NCI-H2029 treated with DMSO at 0.1 percent for 48 hours (cell line): ENCODE results near the gene C1orf122.
A peak's percentile ranks its signal among the peaks of the same experiment; 100 is the strongest.

ENCODE experiments used
- DNase-seq: peaks from one replicate; lab custom pipeline; 2025; lab: John Stamatoyannopoulos, UW

The C1orf122 gene

DNA sequence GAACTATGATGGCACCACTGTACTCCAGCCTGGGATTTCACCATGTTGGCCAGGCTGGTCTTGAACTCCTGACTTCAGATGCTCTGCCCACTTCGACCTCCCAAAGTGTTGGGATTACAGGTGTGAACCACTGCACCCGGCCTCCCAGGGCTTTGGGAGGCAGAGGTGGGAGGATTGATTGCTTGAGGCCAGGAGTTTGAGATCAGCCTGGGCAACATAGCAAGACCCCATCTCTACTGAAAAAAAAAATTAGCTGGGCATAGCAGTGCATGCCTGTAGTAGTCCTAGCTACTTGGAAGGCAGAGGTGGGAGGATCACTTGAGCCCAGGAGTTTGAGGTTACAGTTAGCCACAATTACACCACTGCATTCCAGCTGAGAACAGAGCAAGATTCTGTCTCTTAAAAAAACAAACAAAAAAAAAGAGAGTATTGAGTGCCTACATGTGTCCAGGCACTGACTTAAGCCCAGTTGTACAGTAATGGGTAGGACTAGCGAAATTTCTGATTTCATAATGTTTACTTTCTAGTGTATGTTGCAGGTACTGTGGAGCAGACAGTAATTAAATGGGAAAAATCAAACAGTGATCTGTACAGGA, 9.7 kb upstream of the C1orf122 start:
- no peak for DNase-seq

DNA sequence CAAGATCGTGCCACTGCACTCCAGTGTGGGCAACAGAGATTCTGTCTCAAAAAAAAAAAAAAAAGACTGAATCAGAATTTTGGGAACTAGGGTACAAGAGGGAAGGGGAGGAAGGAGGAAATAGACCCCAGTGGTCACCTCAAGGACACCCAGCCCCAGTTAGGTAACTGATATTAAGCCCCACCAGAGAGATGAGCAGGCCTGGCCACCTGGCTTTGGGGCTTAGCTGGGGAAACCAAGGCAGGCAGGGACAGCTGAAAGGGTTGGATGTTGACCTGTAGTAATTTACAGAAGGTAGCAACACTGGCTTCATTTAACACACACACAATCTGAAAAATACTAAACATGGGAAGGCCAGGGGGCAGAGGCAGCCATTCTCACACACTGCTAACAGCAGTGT, 5.2 kb upstream of the C1orf122 start:
- no peak for DNase-seq

DNA sequence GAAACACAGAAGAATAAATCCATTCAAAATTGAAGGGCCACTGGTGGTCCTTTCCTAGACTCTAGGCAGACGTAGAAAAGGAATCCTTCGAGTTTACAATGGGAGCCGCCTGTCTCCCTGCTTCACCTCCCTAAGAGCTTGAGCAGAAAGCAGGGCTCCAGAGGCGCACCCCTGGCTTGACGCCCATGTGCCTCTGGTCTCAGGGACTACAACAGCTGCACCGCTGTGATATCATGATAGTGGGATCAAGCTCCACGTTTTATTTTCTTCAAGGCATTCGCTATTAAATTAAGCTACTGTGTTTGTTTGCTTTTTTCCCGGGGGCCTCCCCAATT, 403 bp upstream of the C1orf122 start:
- no peak for DNase-seq

DNA sequence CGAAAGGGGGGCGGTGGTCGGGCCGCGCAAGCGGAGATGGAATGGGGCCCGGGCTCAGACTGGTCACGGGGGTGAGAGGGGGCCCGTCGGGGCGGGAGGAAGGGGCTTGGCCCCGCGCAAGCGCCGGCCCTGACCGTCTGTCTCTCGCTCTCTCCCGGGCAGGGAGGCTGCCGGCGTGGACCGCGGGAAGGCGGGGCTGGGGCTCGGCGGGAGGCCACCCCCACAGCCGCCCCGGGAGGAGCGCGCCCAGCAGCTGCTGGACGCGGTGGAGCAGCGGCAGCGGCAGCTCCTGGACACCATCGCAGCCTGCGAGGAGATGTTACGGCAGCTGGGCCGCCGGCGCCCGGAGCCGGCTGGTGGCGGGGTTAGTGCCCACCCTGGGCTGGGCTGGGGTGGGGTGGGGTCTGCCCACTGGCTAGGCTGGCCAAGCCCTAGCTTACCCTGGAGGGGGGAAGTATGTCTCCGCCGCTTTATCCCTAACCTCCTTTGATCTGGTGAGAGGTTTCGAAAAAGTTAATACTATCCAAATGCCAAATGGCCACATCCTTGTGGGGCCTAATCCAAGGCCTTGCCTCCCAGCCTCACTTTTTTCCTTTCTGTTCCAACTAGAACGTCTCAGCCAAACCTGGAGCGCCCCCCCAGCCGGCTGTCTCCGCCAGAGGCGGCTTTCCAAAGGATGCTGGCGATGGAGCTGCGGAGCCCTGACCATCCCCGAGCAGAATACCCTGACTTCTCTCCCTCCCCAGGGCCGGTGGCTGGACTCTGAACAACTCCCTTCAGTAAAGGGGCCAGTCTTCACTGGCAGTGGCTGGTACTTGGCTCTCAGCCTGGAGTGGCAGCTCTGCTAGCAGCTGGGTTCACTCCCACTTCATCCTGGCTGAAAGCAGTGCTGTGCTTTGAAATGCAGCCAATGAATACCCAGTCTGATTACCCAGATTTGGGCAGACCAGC, 1.1 kb downstream of the C1orf122 start:
- DNase-seq = peak; percentile 95

DNA sequence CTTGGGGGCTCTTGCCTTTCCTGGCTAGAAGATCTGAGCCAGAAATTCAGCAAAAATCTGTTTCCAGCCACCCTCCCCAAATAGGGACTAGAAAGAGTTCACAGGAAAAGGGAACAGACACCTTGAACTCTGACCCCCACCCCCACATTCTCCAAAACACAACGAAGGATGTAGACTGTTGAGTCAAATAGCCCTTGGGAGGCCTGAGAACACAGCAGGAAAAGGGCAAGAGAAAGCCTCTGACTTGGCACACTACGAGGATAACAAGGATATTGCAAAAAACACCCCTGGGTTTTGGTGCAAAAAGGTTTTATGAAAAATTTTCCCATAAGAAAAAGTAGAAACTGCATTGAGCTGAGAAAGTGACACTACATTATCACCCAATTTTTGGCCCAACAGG, 2.4 kb downstream of the C1orf122 start:
- DNase-seq = no peak

DNA sequence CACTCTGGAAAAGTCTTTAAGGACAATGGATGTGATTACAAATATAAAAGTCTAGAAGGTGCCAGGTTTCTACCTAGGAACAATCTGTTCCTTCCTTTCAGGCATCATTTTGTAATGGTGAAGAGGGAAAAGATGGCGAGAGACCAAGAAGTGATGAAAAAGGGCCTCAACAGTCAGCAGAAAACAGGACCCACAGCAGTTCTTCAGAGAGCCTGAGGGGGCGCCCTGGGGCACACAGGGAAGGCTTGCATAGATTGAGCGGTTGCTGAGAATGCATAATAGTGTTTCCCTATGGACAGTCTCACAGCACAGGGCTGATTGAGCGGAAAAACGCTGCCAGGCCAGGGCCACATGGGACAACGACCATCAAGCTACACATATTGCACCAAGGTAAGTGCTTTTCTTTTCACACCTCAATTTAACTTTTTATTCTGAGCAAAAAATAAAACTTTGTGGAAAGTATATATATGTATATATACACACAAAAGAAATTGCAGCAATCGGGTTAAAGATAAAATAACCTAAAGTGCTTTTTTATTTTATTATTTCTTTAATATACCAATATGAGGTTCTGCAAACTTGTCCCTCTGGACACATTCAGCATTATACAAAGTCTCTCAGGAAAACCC, 3.6 kb downstream of the C1orf122 start:
- peak; percentile 91 for DNase-seq

DNA sequence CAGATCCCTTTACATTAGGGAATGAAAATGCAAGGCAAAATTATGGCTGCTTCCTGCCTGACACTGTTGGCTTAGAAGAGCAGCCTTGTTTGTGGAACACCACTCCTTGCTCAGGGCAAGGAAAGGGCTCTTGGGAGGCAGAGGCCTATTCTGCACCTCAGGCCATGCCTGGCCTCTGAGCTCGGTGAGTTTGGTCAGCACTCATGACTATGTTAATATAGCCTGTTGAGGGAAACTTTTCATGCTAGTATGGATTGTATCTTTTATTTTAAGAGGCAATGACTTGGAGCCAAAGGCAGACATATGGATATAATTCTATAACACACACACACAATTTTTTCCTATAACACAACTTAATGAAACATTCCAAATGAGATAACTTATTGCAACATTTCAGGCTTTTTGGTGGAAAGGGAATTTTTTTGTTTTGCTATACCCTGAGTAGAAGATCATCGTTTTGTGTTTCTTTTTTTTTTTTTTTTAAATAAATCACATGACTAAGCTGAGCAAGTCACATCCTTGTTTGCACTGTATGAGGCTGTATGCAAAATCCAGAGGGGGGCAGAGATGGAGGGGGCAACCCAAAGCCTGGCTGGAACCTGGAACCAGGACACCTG, 6.0 kb downstream of the C1orf122 start:
- no peak for DNase-seq

DNA sequence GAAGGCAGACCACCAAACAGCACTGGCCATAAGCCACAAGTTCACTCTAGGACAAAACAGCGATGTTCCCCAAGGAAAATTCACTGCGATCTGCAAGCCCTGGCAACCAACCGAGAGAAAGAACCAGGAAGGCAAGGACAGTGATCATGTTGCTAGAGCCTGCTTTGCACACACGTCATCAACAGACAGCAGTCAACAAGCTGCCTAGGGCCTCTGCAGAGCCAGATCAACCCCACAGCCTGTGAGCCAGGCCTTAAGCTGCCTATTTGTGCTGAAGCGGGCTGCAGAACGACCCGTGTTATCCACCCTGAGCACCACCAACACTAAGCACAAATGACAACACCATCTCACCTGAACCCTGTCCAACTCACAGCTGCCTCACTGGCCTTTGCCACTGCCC, 6.7 kb downstream of the C1orf122 start:
- no peak for DNase-seq

DNA sequence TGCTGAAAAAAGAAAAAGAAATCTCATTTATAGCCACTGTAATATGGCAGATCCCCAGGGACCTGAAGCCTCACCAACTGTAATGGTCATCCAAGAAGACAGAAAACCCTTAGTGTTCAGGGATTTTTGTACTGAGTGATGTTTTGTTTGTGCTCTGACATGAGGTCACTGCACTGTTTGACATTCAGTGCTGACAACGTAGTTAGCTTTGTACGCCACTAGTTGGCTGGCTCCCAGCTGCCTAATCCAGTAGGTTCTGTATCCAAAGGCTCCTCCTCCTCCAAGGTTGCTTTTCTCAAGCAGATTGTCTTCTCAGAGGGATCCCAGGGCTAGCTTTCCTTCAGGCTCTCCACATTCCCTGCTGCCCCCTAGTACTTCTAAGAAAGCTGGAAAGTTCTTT, 9.9 kb downstream of the C1orf122 start:
- peak; percentile 19 for DNase-seq

DNA sequence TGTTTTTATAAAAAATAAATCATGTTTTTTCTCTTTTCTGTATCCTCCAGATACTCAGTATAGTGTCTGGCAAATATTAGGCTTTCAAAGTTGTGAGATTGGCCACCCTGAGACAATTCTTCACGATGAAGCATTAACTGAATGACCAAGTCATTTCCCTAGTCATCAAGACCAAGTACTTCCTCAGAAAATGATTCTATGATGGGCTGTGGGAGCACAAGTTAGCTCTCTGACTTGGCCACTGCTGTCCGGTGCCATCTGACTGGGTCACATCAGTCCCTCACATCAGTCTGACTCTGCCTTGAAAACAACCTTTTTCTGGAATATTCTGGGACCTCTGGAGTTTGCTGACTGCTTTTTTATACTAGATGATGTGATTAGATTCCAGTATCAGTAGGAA, 13.9 kb downstream of the C1orf122 start:
- no peak for DNase-seq

DNA sequence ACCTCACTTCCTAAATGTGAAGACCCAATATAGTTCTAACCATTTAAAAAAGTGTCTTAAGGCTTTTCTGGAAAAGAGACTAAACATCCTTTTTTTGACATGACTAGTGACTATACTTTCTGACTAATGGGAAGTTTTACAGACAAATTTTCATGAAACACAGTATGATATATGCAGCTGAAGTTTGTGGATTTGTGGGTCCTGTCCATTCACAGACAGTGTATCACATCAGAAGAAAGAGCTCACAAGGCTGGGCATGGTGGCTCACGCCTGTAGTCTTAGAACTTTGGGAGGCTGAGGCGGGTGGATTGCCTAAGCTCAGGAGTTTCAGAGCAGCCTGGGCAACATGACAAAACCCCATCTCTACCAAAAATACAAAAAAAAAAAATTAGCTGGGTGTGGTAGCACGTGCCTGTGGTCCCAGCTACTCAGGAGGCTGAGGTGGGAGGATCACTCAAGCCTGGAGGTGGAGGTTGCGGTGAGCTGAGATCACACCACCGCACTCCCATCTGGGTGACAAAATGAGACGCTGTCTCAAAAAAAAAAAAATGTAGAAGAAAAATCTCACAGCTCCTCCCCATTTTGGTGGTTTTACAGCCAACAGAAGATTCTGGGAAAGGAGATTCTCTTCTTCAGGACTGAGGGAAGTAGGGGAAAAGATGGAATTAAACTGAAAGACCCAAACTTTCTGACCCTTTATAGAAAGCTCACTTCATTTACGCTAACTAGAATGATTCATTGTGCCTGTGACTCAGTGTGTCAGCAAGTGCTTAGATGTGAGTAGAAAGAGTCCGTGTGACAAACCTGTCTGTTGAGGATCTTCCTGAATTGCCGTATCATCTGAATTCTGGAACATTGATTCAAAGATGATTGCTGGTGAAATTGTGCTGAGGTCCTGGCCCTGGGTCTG, 15.6 kb downstream of the C1orf122 start:
- no peak for DNase-seq

DNA sequence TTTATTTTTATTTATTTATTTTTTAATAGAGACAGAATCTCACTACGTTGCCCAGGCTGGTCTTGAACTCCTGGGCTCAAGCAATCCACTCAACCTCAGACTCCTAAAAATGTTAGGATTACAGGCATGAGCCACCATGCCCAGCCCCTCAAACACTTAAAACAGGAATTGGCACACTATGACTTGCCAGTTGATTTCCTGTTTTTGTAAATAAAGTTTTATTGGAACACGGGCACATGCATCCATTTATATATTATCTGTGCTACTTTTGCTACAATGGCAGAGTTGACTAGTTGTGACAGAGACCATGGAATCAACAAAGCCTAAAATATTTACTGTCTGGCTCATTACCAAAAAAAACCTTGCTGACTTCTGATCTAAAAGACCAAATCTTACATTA, 16.4 kb downstream of the C1orf122 start:
- DNase-seq = no peak

DNA sequence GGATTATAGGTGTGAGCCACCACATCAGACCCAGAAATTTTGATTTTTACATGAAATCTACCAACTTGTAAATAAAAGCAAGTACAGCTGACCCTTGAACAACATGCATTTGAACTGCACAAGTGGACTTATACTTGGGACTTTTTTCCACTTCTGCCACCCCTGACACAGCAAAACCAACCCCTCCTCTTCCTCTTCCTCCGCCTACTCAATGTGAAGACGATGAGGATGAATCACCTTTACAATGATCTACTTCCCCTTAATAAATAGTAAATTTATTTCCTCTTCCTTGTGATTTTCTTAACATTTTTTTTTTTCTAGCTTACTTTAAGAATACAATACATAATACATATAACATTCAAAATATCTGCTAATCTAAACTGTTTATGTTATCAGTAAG, 17.9 kb downstream of the C1orf122 start:
- no peak for DNase-seq

DNA sequence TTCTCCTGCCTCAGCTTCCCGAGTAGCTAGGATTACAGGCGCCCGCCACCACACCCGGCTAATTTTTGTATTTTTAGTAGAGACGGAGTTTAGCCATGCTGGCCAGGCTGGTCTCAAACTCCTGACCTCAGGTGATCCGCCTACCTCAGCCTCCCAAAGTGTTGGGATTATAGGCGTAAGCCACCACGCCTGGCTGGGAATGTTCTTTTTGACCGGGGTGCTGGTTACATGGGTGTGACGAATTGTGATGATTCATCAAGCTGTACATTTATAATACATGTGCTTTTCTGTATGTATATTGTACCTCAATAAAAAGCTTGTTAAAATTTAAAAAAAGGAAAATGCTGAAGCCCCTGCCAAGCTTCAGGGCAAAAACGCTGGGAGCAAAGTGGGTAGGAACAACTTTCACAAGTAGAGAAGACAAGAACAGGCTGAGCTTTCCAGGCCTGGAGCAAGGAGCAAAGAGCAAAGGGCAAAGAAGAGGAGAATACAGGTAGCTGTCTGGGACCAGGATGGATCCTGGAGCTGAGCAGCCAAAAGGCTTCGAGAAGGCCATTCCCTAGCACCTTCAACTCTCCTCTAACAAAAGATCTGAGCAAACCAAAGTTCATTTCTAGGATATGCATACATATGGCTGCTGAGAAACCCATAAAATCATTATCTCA, 21.0 kb downstream of the C1orf122 start:
- DNase-seq = no peak

DNA sequence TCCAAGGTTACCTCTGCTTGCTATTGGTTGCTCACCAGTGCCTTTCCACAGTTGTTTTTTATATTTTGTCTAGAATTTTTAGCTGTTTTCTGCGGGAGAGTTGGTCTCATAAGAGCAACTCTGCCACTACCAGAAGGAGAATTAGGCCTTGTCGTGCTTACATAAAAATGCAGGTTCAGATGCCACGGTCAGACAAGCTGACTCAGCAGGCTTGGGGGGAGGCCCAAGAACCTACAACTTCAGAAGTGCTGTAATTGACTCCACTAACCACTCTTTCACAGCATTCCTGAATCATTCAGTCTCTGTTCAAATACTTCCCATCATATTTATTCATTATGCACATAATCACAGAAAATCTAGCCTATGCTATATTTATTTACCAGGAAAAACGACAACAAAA, 23.5 kb downstream of the C1orf122 start:
- DNase-seq = no peak

DNA sequence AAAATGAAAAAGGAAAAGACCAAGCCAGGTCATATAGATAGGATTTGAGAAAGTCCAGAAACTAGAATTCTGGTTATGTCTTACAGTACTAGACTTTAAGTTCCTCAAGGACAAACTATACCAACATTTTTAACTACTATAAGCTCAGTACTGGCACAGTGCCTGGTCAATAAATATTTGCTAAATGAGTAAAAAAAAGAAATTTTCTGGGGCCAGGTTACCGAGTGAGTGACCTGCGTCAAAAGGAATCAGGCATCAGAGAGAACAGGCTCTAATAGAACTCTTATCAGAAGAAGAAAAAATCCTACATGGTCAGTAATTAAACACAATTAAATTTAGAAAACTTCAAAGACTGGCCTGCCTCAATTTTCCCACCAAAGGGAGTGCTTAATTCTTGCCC, 24.2 kb downstream of the C1orf122 start:
- no peak for DNase-seq

DNA sequence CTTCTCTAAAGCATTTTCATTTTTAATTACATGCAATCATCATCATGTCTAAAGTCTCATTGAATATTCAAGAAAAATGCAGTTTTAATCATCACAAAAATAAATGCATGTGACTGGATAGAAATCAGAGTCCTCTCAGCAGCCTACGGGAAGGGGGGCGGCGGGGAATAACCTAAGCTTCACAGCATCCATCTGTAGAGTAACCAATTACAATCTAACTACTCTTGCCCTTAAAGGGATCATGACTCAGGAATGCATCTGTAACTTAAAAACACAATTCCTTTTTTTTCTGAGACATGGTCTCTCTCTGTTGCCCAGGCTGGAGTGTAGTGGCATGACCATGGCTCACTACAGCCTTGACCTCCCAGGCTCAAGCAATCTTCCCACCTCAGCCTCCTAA, 29.2 kb downstream of the C1orf122 start:
- no peak for DNase-seq

DNA sequence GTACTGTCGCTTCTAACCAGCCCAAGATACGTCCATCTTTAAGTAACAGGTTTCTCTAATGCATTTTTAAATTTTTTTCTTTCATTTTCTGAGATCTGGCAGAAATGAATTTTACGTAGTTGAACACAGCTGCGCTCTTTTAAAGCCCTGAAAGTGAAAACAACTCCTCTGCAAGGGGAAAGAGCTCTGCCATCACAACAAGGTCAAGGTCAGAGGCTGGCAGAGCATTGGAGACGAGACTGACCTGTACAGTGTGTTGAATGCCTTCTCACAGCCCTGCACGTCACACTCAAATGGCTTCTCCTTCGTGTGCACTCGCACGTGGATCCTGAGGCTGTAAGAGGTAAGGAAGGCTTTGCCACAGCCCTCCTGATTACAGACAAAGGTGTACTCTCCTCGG, 32.1 kb downstream of the C1orf122 start:
- no peak for DNase-seq

DNA sequence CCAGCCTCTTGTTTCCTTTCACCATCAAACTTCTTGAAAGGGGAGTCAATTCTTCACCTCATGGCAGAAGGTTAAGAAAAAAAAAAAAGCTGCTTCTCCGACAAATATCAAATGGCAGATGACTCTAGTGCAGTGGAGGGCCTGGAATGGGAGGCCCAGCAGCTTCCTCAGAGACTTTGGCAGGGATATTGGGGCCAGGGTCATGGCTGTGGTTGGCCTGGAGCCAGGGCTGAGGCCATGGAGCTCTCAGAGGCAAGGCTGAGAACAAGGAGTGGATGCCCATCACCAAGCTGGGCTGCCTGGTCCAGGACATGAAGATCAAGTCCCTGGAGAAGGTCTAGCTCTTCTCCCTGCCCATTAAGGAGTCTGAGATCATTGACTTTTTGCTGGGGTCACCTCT, 33.1 kb downstream of the C1orf122 start:
- DNase-seq = no peak

DNA sequence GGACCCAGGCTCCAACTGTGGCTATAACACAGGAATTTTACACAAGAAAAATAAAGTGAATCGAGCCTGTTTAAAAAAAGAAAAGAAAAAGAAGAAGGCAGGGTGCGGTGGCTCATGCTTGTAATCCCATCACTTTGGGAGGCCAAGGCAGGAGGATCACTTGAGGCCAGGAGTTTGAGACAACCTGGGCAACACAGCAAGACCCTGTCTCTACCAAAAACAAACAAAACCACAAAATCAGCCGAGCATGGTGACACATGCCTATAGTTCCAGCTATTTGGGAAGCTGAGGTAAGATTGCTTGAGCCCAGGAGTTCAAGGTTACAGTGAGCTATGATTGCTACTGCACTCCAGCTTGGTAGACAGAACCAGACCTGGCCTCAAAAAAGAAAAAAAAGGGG, 34.1 kb downstream of the C1orf122 start:
- no peak for DNase-seq

DNA sequence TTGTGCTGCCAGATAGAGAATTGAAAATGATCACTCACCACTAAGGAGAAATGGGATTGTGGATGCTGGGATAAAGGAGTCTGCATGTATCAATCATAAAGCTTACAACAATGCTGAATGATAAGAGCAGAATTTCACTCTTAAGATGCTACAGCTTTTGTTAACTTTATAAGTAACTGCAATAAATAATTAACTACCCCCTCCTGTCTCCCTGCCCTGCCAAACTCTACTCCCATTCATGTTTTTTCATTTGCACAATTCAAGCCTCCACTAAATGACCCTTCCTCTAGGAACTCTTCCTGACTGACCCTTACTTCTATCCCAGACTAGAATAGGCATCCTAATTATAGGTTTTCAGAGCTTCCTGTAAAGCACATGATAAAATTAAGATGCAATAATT, 36.9 kb downstream of the C1orf122 start:
- DNase-seq = no peak
